Hematopoietic multipotent progenitor cell treated with erythropoietin and hydrocortisone succinate and interleukin-3 and kit ligand, for 15 days (in vitro differentiated cells): ENCODE results near the gene CBX6.
A peak's percentile ranks its signal among the peaks of the same experiment; 100 is the strongest.

Experiments used
- DNase-seq: peaks from one replicate; pipeline ENCODE4 v3.0.0-alpha.2; 2015; ENCODE audit warnings: low spot score

Gene CBX6

DNA sequence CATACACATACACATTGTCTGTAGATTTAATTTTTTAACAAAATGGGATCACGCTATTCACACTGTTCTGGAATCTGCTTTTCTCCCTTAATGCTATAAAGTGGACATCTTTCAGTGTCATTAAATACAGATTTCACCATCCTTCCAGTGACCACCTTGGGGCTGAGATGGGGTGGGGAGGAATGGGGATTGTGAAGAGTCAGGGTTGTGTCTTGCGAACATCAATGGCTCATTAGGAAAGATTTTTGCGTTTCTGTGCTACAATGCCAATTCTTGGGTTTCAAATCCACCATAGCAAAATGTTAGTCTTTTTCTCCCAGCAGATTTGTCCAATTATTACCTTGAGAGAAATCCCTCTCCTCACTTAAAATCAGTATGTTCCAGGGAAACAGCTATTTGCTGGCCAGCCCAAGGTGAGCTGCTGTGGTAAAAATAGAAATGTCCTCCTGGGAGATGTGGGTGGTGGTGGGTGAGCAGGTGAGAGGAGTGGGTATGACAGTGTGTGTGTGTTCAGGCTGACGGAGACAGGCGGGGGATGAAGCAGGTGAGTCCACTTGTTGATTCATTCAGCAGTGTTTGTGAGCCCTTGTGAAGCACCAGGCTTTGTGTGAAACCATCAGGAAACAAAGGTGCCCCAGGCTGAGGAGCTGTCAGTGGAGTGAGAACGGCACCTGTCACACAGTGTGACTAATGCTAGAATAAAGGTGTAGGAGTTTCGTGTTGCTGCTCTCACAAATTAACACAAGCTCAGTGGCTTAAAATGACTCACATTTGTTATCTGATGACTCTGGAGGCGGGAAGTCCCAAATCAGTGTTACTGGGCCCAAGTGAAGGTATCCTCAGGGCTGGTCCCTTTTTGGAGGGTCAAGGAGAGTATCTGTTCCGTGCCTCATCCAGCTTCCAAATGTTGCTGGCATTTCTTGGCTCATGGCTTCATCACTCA is 1.7 kb upstream of the CBX6 start:
- DNase-seq, result no peak

GRCh38 chr22:38872831-38873248 is 824 bp upstream of the CBX6 start:
- DNase-seq, result no peak

DNA sequence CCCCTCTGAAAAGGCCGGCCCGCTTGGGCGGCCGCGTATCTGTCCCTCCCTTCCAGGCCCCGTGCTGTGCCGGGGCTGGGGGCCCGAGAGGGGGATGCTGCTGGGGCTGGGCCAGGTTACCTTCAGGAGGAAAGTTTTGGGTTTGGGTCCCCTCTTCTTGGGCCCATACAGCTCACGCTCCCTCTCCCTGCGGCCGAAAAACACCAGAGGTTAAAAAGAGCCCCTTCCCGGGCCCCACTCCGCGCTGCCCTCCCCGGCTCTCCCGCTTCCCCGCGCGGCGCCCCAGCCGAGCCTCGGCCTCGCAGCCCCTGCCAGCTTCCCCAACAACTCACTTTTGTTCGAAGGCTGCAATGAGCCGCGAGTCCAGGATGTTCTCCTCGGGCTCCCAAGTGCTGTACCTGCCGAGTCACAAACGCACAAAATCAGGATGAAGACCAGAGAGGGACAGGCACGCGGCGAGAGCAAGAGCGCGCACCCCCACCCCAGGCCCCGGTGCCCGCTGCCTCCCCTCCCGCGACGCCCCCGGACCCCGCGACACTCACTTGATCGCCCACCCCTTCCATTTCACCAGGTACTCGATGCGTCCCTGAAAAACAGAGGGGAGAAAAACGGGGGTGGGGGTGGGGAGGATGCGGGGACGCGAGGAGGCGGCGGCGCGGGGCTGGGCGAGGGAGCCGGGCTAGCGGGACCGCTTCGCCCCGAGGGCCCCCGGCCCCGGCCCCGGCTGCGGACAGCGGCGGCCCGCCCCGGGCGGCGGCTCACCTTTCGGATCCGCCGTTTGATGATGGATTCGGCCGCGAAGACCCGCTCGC is 450 bp downstream of the CBX6 start:
- peak; percentile 5 for DNase-seq

- peak; percentile 7 for DNase-seq
Measured at GRCh38 chr22:38870791-38871359, 1.1 kb downstream of the CBX6 start.

DNA sequence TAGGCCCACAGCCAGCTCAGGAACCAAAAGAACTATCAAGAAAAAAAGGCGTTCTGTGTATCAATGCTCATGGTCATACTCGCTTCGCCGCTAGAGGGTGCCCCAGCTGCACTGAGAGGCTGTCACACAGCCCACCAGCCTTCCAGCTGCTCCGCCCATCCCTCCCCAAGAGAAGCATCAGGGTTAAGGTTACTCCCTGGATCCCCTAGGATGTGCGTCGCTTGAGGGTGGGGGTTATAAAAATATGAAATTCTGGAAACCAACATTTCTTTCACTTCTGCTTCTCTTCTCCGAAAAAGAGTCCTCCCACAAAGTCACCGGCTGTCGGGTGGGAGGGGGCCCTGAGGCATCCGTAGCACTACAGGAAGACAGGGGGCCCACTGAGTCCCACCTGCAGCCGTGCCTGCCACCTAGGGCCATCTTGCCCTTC is 1.7 kb downstream of the CBX6 start:
- DNase-seq, result peak; percentile 83

GRCh38 chr22:38869663-38870062 is 2.4 kb downstream of the CBX6 start:
- DNase-seq, result no peak

- peak; percentile 84 for DNase-seq
Measured at GRCh38 chr22:38868886-38869381, 3.1 kb downstream of the CBX6 start.

- DNase-seq, result no peak
Measured at GRCh38 chr22:38868286-38868721, 3.7 kb downstream of the CBX6 start.

DNA sequence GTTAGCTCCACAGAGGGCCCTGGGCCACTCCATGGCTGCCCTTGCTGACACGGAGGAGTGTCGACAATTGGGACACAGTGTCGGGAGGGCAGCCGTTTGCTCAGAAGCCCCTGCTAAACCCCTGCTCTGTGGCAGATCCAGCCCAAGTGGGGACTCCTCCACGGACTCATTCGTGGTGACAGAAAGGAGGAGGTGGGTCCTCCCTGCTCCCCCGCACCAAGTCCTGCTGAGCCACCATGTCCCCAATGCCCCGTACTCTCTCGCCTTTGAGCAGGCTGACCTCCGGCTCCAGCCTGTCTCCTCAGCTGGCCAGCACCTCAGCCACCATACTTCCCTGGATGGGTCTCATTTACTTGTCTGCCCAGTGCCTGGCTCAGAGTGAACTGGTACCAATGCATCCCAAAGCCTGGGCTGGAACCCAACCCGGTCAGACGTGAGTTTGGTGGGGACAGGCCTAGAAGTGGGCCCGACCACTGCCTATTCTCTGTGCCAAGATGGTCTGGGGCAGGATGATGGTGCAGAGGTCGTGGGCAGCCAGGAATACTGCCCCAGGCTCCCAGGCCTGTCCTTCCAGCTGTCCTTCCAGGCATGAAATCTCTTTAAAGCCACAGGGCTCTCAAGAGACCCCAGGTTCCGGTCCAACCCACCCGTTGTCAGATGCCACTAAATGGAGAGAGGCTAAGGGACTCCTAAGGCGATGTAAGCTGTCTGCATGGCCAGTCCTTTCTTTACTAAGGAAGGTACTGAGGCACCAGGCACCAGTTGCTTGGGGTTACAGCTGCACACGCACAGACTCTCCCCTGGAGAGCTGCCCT is 4.3 kb downstream of the CBX6 start:
- no peak for DNase-seq

- DNase-seq, result no peak
Measured at GRCh38 chr22:38867124-38867455, 4.9 kb downstream of the CBX6 start.

DNA sequence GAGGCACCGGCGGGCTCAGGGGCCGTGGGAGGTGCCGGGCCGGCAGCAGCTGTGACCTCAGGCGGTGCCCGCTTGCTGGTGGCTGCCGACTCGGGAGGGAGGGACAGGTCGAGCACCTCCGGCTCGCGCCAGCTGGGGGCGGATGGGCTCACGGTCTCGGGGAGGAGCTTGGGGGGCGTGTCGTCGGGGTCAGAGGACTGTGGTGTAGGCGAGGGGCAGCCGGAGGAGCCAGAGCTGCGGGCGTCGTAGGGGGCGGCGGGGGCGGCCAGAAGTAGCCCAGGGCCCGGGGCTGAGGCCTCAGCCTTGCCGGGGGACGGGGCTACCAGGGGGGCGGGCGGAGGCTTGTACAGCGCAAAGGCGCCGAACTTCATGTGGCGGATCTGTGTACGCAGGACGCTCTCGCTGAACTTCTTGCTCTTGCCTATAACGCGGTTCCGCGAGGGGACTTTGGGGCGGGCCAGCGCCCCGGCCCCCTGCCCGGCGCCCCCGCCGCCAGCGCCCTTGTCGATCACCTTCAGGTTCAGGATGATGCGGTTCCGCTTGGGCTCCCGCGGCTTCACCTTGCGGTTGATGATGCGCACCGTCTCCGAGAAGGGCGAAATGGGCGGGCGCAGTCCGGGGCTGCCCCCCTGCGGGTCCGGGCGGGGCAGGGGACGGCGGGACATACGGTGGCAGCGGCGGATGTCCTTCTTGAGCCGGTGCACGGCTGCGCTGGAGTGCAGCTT is 5.5 kb downstream of the CBX6 start:
- no peak for DNase-seq

DNA sequence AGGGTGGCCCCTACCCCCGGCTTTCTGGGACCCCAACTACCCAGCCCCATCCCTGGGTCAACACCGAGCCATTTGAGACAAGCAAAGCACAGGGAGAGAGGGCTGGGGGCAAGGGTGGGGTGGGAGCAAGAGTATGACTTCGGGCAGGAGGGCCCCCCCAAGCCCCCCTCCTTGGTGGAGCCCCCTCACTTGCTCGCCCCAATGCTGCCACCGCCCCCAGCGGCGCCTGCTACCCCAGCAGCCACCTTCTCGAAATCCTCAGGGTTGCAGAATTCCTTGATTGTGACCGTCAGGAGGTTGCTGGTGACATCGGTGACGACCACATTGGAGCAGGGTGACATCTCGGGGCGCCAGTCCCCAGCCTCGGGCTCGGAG is 6.0 kb downstream of the CBX6 start:
- no peak for DNase-seq

DNA sequence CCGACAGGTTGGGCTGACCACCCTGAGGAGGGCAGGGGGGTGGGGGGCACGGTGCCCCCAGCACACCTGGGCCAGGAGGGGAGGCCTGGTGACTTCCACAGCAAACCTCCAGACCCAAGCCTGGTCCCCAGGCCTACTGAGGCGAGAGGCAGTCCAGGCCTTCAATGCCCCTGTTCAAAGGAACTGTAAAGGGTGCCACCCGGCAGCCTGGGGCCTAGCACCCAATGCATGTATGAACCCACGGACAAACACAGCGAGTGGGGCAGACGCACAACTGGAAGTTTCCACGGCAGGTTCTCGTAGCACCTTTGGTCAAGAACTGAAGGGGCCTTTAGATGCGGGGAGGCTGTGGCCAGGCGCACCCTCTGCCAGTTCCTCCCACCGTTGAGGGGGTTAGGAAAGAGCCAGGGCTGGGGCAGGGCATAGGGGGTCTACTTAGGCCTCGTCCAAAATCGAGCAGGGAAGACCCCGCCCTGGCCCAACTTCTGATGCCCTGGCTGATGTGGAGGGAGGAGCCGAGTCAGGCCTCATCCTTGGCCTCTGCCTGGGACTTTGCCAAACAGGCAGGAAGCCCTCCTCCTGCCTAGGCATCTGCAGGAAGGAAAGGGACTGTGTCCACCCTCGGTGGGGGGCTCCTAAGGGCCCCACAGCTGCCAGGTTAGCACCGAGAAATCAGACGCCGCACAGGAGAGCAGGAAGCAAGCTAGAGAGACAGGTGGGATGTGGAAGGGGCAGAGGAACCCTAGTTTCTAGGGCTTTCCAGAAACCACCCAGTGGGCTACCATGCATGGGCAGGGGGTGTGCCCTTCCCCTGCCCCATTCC is 6.6 kb downstream of the CBX6 start:
- DNase-seq, result no peak

- DNase-seq, result no peak
Measured at GRCh38 chr22:38864361-38865191, 7.4 kb downstream of the CBX6 start.

GRCh38 chr22:38863531-38864131 is 8.4 kb downstream of the CBX6 start:
- no peak for DNase-seq

DNA sequence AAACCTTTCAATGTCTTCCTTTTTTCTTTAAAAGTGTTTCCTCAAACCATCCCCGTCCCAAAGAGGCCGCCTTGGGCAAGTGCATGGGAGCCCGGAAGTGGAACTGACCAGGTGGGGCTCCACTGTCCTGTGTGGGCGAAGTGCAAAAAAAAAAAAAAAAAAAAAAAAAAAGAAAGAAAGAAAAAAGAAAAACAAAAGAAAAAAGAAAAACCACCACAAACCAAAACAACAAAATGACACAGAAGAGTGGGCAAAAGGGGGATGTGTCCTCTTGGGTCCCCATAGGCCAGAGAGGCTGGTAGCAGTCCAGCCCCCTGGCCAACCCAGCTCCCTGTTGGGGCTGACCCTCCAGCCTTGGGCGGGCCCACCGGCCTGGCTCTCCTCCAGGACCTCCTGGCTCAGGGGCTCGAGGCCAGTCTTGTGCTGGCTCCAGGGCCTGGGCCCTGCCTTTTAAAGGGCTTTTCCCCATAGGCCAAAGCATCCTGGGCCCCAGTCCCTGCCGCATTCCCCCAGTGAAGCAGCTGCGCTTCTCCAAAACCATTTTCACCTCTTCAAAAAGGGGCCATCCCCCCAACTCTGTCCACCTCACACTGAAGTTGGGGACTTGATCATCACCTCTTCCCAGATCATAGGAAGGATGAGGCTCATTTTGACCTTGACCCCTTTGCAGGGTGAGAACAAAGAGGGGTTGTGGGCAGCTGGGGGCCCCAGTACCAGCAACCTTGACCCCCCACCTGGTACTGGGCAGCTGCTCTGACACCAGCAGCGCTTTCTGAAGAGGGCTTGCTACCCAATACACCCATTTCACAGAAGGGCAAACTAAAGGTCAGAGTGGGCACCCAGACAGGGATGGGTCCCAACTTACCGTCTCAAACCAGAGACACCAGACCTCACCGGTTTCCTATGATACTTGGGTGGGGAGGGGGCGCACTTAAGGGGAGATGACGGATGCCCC is 9.4 kb downstream of the CBX6 start:
- no peak for DNase-seq

DNA sequence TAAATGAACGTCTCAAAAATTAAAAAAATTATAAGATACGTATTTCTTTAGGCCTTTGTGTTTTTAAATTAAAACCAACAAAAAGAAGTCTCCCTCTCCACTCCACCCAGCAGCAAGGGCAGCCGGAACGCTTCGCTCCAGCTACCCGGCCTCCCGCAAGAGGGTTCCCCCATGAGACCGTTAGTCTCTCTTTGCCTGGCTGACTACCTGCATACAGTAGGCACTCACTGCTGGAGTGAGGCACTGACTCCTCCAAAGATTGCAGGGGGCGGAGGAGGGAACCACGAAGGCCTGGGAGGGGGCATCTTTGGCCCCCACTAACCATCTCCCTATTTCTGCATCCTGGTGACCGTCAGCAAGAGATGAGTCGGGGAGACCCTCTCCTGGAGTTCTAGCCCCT is 10.1 kb downstream of the CBX6 start:
- no peak for DNase-seq
